Measurements from ENCODE around the gene BMPR2.
"Not testable (repeated sequence)": the region's sequence is repeated elsewhere in the genome, so short reads cannot be mapped to it uniquely, and the experiment has no call there.

Gene BMPR2

GRCh38 chr2:202455114-202455513 is 79.0 kb downstream of the BMPR2 start:
- DNase-seq, result no peak

GRCh38 chr2:202460119-202460518 is 84.0 kb downstream of the BMPR2 start:
- DNase-seq, result no peak

- no peak for DNase-seq
Observed at GRCh38 chr2:202479090-202479489, 103.0 kb downstream of the BMPR2 start.

DNA sequence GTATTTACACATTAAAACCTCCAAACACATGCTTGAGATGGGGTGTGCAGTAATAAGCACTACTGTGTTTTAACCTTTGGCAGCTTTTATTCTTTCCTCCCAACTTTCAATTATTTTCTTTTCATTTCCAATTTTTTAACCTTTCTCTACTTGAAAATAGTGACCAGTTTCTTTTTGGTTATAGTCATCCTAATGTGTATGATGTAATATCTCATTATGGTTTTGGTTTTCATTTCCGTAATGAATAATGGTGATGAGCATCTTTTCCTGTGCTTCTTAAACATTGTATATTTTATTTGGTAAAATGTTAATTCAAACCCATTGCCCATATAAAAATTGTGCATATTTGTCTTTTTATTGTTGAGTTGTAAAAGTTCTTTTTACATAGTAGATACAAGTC is 103.5 kb downstream of the BMPR2 start:
- DNase-seq, result no peak

DNA sequence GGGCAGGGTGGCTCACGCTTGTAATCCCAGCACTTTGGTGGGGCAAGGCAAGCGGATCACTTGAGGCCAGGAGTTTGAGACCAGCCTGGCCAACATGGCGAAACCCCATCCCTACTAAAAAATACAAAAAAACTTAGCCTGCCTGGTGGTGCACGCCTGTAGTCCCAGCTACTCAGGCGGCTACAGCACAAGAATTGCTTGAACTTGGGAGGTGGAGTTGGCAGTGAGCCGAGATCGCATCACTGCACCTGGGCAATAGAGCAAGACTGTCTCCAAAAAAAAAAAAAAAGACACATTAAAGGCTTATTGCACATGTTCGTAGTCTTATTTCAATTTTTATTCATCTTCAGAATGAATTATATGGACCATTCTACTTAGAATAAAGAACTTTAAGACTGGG is 110.2 kb downstream of the BMPR2 start:
- no peak for DNase-seq

GRCh38 chr2:202488671-202489070 is 112.5 kb downstream of the BMPR2 start:
- DNase-seq, result no peak

DNA sequence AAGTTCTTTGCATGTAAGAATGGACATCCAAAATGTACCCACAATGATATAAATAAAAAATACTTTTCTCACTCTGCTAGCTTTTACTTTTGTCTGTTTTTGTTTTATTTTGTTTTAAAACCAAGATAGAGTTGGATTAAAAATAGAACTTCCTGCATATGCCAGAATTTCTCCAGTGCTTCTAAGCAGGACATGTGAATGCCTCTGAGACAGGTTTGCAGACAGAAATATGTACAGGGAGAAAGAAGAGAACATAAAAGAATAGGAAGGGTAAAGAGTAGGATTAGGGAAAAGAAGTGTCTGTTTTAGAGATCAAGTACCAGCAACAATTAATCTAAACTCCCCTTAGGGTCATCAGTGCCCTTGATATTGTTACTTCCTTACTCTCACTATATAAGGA is 114.4 kb downstream of the BMPR2 start:
- no peak for DNase-seq

DNA sequence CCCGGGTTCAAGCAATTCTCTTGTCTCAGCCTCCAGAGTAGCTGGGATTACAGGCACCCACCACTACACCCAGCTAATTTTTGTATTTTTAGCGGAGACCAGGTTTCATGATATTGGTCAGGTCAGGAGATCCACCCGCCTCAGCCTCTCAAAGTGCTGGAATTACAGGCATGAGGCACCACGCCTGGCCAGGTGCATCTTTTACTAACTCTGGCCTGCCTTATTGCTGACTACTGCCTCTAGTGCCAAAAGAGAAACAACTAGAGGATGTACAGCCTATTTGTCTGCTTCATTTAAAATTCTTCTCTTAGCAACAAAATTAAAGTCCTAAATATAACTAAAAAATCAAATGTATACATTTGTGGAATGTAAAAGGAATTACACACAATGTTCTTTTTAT is 115.4 kb downstream of the BMPR2 start:
- DNase-seq, result peak in 1 of 2 experiments; percentile 21

GRCh38 chr2:202494300-202495229 is 118.4 kb downstream of the BMPR2 start:
- no peak for DNase-seq

GRCh38 chr2:202495230-202495604 is 119.1 kb downstream of the BMPR2 start:
- DNase-seq, result no peak

- not testable (repeated sequence) for DNase-seq
Observed at GRCh38 chr2:202496835-202497472, 120.8 kb downstream of the BMPR2 start.

GRCh38 chr2:202497473-202497866 is 121.3 kb downstream of the BMPR2 start:
- not testable (repeated sequence) for DNase-seq

GRCh38 chr2:202499841-202500240 is 123.7 kb downstream of the BMPR2 start:
- DNase-seq, result not testable (repeated sequence)

GRCh38 chr2:202503276-202503675 is 127.1 kb downstream of the BMPR2 start:
- DNase-seq, result not testable (repeated sequence)

DNA sequence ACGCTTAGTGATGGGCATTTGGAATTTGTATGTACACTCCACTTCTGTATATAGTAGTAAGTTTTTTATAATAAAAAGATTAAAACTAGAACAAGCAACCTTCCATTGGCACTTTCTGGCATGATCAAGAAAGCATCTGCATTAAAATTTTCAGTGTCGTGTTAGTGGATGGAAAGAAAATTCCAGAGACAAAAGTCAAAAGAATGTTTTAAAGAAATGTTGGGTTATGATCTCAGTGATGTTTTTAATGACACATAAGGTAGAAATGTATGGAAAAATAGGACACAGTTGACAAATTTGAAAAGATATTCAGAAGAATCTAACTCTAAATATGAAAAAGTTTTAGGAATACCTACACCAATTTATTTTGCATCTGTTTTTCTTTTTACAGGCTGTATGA is 132.6 kb downstream of the BMPR2 start:
- DNase-seq, result no peak

- no peak for DNase-seq
Observed at GRCh38 chr2:202510911-202511310, 134.8 kb downstream of the BMPR2 start.

- DNase-seq, result no peak
Observed at GRCh38 chr2:202512176-202512575, 136.0 kb downstream of the BMPR2 start.

- DNase-seq, result no peak
Observed at GRCh38 chr2:202514732-202515131, 138.6 kb downstream of the BMPR2 start.

GRCh38 chr2:202519453-202519852 is 143.3 kb downstream of the BMPR2 start:
- no peak for DNase-seq

GRCh38 chr2:202521470-202521869 is 145.3 kb downstream of the BMPR2 start:
- no peak for DNase-seq

DNA sequence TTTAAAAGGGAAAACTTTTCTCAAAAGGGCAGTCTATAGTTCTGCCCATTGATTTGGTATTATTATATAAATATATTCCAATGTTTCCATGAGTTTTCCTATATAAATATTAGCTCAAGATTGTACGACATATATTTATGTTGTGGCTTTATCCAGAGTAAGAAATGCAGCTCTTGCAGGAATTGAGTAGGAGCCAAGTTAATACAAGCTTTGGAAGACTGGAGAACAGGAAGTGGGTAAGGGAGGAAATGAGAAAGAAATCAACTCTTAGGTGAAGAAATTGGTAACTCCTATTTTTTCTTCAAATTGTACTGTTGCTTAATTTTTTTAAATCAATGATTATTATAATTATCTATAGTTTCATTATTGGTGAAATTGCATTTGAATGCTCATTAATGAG is 153.3 kb downstream of the BMPR2 start:
- DNase-seq, result peak; percentile 12 to 30

DNA sequence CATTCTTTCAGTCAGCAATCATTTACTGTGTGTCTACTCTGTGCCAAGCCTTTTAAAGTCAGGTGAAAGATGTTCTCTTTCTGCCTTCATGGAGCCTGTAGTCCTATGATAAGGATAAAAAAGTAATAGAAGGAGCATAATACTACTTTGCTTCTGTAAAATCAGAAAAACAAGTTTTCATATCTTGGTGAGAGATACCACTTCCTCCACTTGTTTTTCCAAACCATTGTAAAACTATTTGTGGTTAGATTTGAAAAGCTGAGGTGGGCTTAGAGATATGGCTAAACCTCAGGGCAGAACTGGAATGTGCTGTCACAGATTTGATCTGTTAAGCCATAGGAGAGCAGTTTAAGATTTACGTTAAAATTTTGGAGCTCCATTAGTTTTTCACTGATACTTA is 153.9 kb downstream of the BMPR2 start:
- DNase-seq, result no peak

- DNase-seq, result not testable (repeated sequence)
Observed at GRCh38 chr2:202535290-202535689, 159.2 kb downstream of the BMPR2 start.

- DNase-seq, result no peak
Observed at GRCh38 chr2:202541137-202541536, 165.0 kb downstream of the BMPR2 start.

Data from Kasumi-1 (cell line).